Endometrial microvascular endothelial cells (primary cell): ENCODE data around the gene PLA2R1. TPM values are rescaled to one million over a fixed set of nuclear protein-coding genes. Genes with fewer than 3 reads are reported as not detected.

Experiments
- in situ Hi-C: cut with HindIII; loops from 2 replicates; pipeline ENCODE4 v1.10.0; 2017; ENCODE audit warnings: low sequenced_read_pairs, low pct_unique_long_range_greater_than_20kb; ENCODE audit errors: inconsistent ontology term
- total RNA-seq: library from RNA; depleted of rRNA; stranded (reverse); fragments of >200 nt; gene quantifications from one replicate; pipeline ENCODE4 v1.2.3, GENCODE V29; 2015; ENCODE audit errors: inconsistent ontology term

PLA2R1 gene
- total RNA-seq, 1 donor from 2014 or later: 2.9 TPM

DNA sequence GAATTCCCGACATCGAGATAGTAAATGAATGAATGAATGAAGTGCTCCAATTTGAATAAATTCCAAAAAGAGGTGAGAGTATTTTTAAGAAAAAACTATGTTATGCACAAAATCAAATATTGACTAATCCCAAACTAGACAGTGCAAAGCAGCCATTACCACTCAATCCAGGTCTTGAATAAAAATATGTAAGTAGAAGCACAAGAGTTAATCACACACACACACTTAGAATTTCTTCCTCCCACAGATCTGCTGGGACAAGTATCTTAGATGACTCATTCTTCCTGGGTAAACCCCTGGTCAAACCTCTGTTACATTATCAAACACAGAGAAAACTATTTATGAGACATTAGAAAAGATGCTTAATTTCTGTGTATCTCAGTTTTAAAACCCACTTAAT lies 102.0 kb downstream of the PLA2R1 start:
- in situ Hi-C loops: no loop called here

GRCh38 chr2:159959136-159959535 lies 103.3 kb downstream of the PLA2R1 start:
- in situ Hi-C loops: no loop called here

- in situ Hi-C loops: no loop called here
Measured at GRCh38 chr2:159953136-159953823, 109.1 kb downstream of the PLA2R1 start.

DNA sequence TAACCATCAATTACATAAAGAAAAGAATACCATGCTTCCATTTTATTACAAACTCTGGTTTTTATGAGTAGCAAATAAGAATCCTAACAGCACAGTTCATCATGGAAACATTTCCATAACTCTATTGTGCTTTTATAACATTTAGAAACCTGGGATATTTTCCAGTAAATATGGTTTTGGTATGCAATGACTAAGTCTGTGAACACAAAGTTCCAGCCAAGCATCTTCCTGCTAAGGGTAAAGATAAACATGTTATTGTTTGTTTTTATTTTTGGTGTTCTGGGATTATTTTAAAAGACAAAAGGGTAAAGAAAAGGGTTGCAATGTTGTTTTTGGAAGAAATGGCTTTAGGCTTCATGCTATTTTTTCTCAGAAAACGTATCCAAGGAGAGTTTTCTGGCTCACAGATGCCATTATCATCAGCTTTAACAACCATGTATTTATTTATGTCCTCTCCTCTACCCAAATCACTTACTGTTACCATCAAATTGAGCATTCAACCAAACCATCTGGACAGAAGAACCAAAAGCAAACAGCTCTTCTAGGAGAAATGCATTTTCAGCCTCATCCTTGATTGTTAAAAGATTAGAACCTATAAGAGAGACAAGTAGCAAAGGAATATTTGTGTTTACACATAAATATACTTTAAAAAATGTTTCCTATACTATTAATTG lies 116.0 kb downstream of the PLA2R1 start:
- in situ Hi-C loops: no loop called here

DNA sequence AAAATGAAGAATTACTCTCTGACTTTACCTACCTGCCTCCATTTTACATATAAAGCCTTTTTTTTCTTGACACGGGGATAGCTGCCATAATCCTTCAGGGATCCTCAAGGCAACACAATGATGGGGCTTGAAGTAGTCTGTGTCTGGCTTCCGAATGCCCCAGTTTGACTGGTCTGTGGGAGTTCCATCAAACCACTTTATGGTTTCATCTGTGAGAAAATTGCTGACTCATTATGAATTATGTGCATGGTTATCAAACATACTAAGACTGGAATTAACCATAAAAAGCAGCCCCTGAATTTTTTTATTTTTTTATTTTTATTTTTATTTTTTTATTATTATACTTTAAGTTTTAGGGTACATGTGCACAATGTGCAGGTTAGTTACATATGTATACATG lies 117.5 kb downstream of the PLA2R1 start:
- in situ Hi-C loops: no loop called here

GRCh38 chr2:159942146-159942545 lies 120.3 kb downstream of the PLA2R1 start:
- in situ Hi-C loops: no loop called here

DNA sequence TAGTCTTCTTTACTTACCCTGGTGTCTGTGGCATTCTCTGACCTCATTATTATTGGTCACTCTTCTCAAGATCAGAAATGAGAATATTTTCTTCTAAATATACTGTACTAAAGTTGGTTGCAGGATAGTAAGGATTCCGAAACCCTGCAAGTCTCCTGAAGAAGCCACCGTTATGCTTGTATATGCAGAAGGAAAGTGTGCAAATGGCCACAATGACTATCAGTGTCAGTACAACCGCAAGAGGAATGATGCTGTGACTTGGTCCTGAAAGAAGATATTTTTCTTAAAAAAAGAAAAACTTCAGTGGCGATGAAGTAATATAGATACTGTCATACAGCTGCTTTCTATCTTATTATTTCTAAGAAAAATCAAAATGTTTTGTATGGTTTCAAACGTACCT lies 120.7 kb downstream of the PLA2R1 start:
- in situ Hi-C loops: no loop called here

DNA sequence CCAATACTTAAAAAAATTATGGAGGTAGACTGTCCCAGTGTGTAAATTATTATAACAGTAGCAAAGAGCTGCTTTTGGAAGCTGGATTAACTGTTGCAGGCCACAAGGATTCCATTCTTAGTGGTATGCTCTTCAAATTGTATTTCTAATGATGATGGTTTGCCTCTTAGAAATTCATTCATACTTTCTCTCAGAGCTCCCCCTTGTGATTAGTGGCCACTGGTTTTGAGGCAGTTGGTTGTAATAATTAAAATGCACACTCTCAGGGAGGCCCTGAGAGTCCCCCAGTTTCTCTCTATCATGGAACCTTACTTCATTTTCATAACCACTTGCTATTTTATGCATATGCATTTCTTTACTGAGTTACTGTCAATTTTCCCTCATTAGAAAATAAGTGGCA lies 122.5 kb downstream of the PLA2R1 start:
- in situ Hi-C loops: no loop called here

DNA sequence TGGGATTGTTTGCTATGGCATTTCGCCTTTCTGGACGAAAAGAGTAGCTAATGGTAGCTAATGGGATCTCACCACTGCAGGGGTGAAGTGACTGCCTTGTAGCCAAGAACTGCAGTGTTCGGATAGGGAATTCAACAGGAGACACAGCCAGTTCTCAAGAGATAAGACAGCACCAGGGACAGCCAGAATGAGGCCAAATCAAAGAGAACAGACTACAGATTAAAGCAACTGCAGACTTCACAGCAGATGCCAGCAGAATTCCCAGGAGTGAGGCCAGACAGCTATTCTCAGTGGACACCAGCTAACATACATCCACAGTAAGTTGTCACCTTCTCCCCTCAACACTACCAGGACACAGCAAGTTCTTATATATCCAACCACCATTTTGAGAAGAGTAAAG lies 124.0 kb downstream of the PLA2R1 start:
- in situ Hi-C loops: no loop called here

- in situ Hi-C loops: no loop called here
Measured at GRCh38 chr2:159936471-159936870, 125.9 kb downstream of the PLA2R1 start.

DNA sequence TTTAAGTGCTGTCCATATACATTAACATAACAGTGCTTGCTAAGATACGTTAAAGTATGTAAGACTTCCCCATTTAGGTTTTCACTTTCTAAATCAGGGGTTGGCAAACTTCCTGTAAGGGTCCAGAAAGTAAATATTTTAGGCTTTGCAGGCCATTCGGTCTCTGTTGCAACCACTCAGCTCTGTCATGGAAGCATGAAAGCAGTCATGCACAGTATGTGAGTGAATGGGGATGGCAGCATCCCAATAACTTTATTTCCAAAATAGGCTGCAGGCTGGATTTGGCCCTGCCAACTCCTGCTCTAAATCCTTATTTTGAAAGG lies 128.7 kb downstream of the PLA2R1 start:
- in situ Hi-C loops: no loop called here

GRCh38 chr2:159933040-159933726 lies 129.2 kb downstream of the PLA2R1 start:
- in situ Hi-C loops: no loop called here

- in situ Hi-C loops: no loop called here
Measured at GRCh38 chr2:159926695-159927094, 135.7 kb downstream of the PLA2R1 start.

- in situ Hi-C loops: no loop called here
Measured at GRCh38 chr2:159925975-159926374, 136.4 kb downstream of the PLA2R1 start.

DNA sequence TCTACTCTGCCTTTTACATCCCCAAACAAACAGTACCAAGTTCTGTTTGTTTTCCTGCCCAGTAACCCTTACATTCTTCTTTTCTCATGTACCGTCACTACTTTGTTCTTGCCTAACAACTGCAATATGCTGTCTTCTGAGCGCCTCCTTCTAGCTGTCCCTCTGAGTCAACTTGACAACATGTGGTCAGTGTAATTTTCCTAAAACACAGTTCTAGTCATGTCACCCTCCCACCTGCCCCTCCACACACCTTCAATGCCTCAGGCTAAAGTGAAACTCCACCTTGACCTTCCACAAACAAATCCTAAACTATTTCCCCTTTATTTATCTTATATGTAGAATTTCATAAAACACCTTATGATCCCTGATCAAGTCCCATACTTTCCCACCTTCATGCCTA lies 139.9 kb downstream of the PLA2R1 start:
- in situ Hi-C loops: no loop called here

DNA sequence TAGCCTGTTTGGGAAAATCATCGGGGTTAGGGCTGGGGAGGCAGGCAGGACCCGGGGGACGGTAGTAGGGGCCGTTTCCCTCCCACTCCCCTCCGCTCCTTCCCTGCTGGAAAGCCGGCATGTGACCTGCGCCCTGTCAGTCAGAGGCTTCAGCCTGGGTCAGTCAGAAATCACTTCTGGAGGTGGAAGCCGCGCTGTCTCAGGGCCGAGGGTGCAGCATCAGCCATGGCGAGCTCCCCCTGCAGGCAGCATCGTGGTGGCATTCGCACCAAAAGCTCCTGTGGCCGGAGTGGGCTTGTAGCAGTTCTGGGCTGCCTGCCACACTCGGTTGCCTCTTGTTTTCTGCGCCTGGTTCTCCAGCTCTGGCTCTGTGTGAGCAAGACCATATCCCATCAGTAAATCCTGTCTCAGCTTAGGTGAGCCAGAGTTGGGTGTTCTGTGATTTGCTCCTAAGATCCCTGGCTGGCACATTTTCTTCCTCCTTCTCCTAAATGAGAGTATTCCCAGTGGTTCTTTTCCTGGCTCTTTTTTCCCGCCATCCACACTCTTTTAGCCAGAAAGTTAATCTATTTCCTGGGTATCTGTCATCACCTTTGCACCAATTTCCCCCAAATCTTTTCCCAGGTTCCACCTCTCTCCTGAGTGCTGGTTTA lies 140.5 kb downstream of the PLA2R1 start:
- in situ Hi-C loops: no loop called here

DNA sequence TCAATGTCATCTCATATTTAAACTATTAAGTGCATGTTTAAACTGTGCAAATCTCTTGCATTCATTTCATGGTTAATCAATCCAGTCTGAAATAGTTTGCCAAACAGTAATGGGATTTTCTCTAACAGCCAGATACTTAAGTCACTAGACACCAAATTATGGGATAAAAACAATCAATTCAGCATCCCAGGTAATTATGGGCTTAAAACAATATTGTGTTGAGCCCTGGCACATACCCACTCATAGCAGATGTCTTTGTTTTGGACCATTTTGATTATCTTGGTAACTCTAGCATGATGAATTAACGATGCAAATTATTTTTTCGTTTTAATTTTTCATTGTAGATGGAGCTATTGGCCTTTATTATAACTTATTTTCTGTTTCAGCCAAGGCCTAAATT lies 145.9 kb downstream of the PLA2R1 start:
- in situ Hi-C loops: no loop called here

GRCh38 chr2:159913900-159914299 lies 148.5 kb downstream of the PLA2R1 start:
- in situ Hi-C loops: no loop called here

GRCh38 chr2:159912580-159912979 lies 149.8 kb downstream of the PLA2R1 start:
- in situ Hi-C loops: no loop called here

DNA sequence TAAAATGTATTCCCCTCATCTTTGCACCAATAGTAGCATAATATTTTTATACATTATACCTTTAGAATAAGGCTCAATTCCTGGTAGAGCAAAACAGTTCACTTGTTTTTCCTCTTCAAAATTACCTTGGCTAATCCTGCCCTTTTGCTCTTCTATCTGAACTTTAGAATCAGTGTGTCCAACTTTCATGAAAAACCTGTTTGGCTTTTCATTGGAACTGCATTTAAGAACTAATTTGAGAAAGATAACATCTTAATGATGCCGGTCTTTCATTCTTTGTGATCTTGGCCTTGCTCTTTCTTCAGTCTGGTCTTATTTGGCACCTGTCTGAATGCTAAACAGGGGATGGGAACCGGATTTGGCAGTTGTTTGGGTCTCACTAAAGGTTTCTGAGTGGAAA lies 151.5 kb downstream of the PLA2R1 start:
- in situ Hi-C loops: no loop called here
